Measurements from ENCODE around the gene ATL2. TPM values are rescaled to one million over a fixed set of nuclear protein-coding genes. Genes with fewer than 3 reads are reported as not detected.

The ATL2 gene
- total RNA-seq (100 to 1,000 TPM in 3 of 9 donors, 10 to 100 TPM in 6; 54.7 to 313 (median 75.6) TPM), polyA plus RNA-seq (10 to 100 TPM; 19.8 to 50.1 (median 30.6) TPM)
- long read RNA-seq, donor 1, transcript ATL2-201 (13 exons, 2,868 nt), result major isoform, 11 of 14 reads
- long read RNA-seq, donor 1, partial matches to known transcripts, result 0 of 14 reads
- long read RNA-seq, donor 1, other reads (novel, unspliced or antisense), result 0 of 14 reads
- long read RNA-seq, donor 2, transcript ATL2-201 (13 exons, 2,868 nt), result major isoform, 6 of 9 reads
- long read RNA-seq, donor 2, partial matches to known transcripts, result 0 of 9 reads
- long read RNA-seq, donor 2, other reads (novel, unspliced or antisense), result 0 of 9 reads
- long read RNA-seq, donor 3, transcript ATL2-201 (13 exons, 2,868 nt), result major isoform, 13 of 14 reads
- long read RNA-seq, donor 3, partial matches to known transcripts, result 0 of 14 reads
- long read RNA-seq, donor 3, other reads (novel, unspliced or antisense), result 0 of 14 reads
- long read RNA-seq, donor 4, transcript ATL2-201 (13 exons, 2,868 nt), result major isoform, 9 of 14 reads
- long read RNA-seq, donor 4, partial matches to known transcripts, result 2 of 14 reads
- long read RNA-seq, donor 4, other reads (novel, unspliced or antisense), result 3 of 14 reads
- long read RNA-seq, donor 5, transcript ATL2-201 (13 exons, 2,868 nt), result major isoform, 58 of 73 reads
- long read RNA-seq, donor 5, partial matches to known transcripts, result 3 of 73 reads
- long read RNA-seq, donor 5, other reads (novel, unspliced or antisense), result 11 of 73 reads
- long read RNA-seq, donor 6, transcript ATL2-201 (13 exons, 2,868 nt), result major isoform, 5 of 8 reads
- long read RNA-seq, donor 6, partial matches to known transcripts, result 1 of 8 reads
- long read RNA-seq, donor 6, other reads (novel, unspliced or antisense), result 2 of 8 reads
- long read RNA-seq, donor 7, partial matches to known transcripts, result 0 of 3 reads
- long read RNA-seq, donor 7, other reads (novel, unspliced or antisense), result 0 of 3 reads
- long read RNA-seq, donor 8, transcript ATL2-201 (13 exons, 2,868 nt), result major isoform, 24 of 57 reads
- long read RNA-seq, donor 8, partial matches to known transcripts, result 28 of 57 reads
- long read RNA-seq, donor 8, other reads (novel, unspliced or antisense), result 0 of 57 reads
- long read RNA-seq, donor 9, transcript ATL2-201 (13 exons, 2,868 nt), result major isoform, 12 of 23 reads
- long read RNA-seq, donor 9, partial matches to known transcripts, result 10 of 23 reads
- long read RNA-seq, donor 9, other reads (novel, unspliced or antisense), result 0 of 23 reads
- long read RNA-seq, donor 10, transcript ATL2-201 (13 exons, 2,868 nt), result major isoform, 7 of 23 reads
- long read RNA-seq, donor 10, partial matches to known transcripts, result 14 of 23 reads
- long read RNA-seq, donor 10, other reads (novel, unspliced or antisense), result 0 of 23 reads

DNA sequence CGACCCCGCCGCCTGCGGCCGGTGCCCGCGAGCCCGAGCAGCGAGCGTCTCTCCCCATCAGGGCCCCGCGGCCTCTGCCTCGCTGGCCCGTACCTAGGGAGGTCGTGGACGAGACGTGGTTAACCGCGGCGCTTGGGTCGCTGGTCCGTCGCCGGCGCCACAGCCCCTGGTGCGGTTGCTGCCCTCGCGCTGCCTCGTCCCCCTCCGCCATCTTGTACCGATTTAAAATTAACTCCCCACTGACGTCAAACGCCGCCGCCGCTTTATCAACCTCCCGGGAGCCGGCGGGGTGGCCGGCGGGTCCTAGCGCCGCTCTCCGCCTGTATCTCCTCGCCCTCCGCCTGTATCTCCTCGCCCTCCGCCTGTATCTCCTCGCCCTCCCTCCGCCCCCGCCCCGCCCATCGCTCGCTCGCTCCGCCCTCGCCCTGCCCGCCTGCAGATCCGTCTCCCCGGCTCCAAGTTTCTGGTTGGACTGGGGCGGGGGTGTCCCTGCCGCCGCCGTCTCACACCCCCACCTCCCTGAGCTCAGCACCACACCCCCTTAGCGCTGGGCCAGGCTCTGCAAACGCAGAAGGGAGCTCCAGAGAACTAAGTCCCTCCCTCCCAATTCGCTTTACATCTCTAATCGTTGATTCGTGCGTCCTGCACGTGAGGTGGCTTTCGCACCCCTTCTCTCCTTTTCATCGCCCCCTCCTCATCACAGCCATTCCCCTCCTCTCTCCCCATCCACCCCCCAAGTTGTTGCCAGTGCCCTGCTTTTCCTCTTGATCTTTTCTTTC is at the start of gene ATL2:
Gene ATL2 (minus strand): TSS at position 224 of the 779 bp plus-strand sequence. CDS start 13 bp downstream, at position 211.
- Histone ChIP-seq H3K27me3 (no peaks in the 10 kb centered on the region), H3K9me3 (replicated peaks in 1 of 3) (no peaks in the 10 kb centered on the region), H3K27ac (peak within 1 kb of the TSS; percentile 84 to 100 (median 99)), H3K36me3 (replicated peaks in 1 of 2) (no peaks in the 10 kb centered on the region), H3K4me3 (peak within 1 kb of the TSS; percentile 75 to 94 (median 80)), H3K4me1 (replicated peaks in 1 of 2) (peaks cover 18 to 37% of the 10 kb centered on the region in 2 donors)
- peak; percentile 96 to 98 (median 97) for DNase-seq
- TF ChIP-seq CTCF (IDR thresholded peaks at IDR 0.05) (peak in 1 of 6 experiments; percentile 1), POLR2A (IDR thresholded peaks at IDR 0.05) (peak; percentile 87 to 96)
- WGBS, 4 donors, result 0 to 1% (median 0%) methylated on average over 12 to 73 of the region's 73 CpGs
- intact Hi-C loops (cut with DNase I), result no loop called here

DNA sequence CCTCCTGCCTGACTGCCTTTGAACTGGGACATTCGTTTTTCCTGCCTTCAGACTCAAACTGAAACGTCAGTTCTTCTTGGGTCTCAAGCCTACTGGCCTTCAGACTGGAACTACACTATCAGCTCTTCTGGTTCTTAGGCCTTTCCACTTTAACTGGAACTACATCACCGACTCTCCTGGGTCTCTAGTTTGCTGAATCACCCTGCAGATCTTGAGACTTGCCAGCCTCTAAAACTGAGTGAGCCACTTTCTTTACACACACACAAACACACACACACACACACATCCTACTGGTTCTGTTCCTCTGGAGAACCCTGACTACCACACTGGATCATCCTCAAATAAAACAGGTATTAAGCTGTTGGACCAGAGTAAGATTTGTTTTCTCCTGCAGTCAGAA is 46.7 kb upstream of the ATL2 start:
- no peaks in the 10 kb centered on the region for H3K36me3 ChIP-seq (replicated peaks in 1 of 2)
- H3K9me3 ChIP-seq (replicated peaks in 1 of 3), result no peaks in the 10 kb centered on the region
- DNase-seq, result no peak
- H3K4me3 ChIP-seq, result no peak overlapping the region
- 32 to 73% (median 64%) methylated on average over 3 of the region's 3 CpGs for WGBS, 4 donors
- H3K27me3 ChIP-seq, result no peaks in the 10 kb centered on the region
- H3K4me1 ChIP-seq (replicated peaks in 1 of 2), result peaks cover 0 to 6% of the 10 kb centered on the region in 2 donors
- intact Hi-C loops (cut with DNase I), result no loop called here
- H3K27ac ChIP-seq, result no peak overlapping the region
- TF ChIP-seq CTCF (IDR thresholded peaks at IDR 0.05) (no peak), POLR2A (IDR thresholded peaks at IDR 0.05) (no peak)

GRCh38 chr2:38421274-38422056 is 44.4 kb upstream of the ATL2 start:
- no peak for DNase-seq
- Histone ChIP-seq H3K4me3 (no peak overlapping the region), H3K4me1 (replicated peaks in 1 of 2) (peaks cover 0 to 10% of the 10 kb centered on the region in 2 donors), H3K27me3 (no peaks in the 10 kb centered on the region), H3K9me3 (replicated peaks in 1 of 3) (no peaks in the 10 kb centered on the region), H3K27ac (no peak overlapping the region), H3K36me3 (replicated peaks in 1 of 2) (no peaks in the 10 kb centered on the region)
- WGBS, 4 donors, result 90 to 96% (median 93%) methylated on average over 11 of the region's 11 CpGs
- TF ChIP-seq POLR2A (IDR thresholded peaks at IDR 0.05) (no peak), CTCF (IDR thresholded peaks at IDR 0.05) (no peak)
- intact Hi-C loops (cut with DNase I), result no loop called here
